ENCODE data around the gene EPN2. TPM values are rescaled to one million over a fixed set of nuclear protein-coding genes. Genes with fewer than 3 reads are reported as not detected.

Gene EPN2
- polyA plus RNA-seq, 1 donor from 2014 or later: 37.8 TPM

GRCh38 chr17:19372439-19372838 lies 135.3 kb downstream of the EPN2 start:
- Histone ChIP-seq H4K20me1 (ENCODE audit: insufficient read depth) (no peaks in the 10 kb centered on the region), H3K4me2 (ENCODE audit: low read length) (no peak overlapping the region), H3K27me3 (ENCODE audit: insufficient read depth, low read depth, low read length) (no peaks in the 10 kb centered on the region), H3K27ac (ENCODE audit: low read length) (no peak overlapping the region), H3F3A (ENCODE audit: insufficient read depth, low read length, poor library complexity, severe bottlenecking) (no peaks in the 10 kb centered on the region), H2AFZ (ENCODE audit: low read depth, low read length) (no peak overlapping the region), H3K79me2 (replicated peaks; ENCODE audit: insufficient read depth, low read length) (peaks cover 10% of the 10 kb centered on the region), H3K9ac (ENCODE audit: low read length) (no peak overlapping the region), H3K36me3 (ENCODE audit: insufficient read depth, low read length) (no peaks in the 10 kb centered on the region), H3K4me3 (ENCODE audit: low read length) (no peak overlapping the region), H3K9me3 (ENCODE audit: low read length) (no peaks in the 10 kb centered on the region), H3K9me2 (ENCODE audit: insufficient read depth, low read length) (no peaks in the 10 kb centered on the region)
- TF ChIP-seq TAF1 (IDR thresholded peaks at IDR 0.05; ENCODE audit: low read depth) (no peak), RAD21 (conservative IDR thresholded peaks at IDR 0.05) (no peak), EP300 (conservative IDR thresholded peaks at IDR 0.05; ENCODE audit: poor library complexity, severe bottlenecking) (no peak), POLR2AphosphoS5 (IDR thresholded peaks at IDR 0.05) (no peak), MXI1 (conservative IDR thresholded peaks at IDR 0.05; ENCODE audit: poor library complexity, severe bottlenecking) (no peak), SMC3 (conservative IDR thresholded peaks at IDR 0.05; ENCODE audit: poor library complexity) (no peak)
- TF ChIP-seq, protein P1, sequence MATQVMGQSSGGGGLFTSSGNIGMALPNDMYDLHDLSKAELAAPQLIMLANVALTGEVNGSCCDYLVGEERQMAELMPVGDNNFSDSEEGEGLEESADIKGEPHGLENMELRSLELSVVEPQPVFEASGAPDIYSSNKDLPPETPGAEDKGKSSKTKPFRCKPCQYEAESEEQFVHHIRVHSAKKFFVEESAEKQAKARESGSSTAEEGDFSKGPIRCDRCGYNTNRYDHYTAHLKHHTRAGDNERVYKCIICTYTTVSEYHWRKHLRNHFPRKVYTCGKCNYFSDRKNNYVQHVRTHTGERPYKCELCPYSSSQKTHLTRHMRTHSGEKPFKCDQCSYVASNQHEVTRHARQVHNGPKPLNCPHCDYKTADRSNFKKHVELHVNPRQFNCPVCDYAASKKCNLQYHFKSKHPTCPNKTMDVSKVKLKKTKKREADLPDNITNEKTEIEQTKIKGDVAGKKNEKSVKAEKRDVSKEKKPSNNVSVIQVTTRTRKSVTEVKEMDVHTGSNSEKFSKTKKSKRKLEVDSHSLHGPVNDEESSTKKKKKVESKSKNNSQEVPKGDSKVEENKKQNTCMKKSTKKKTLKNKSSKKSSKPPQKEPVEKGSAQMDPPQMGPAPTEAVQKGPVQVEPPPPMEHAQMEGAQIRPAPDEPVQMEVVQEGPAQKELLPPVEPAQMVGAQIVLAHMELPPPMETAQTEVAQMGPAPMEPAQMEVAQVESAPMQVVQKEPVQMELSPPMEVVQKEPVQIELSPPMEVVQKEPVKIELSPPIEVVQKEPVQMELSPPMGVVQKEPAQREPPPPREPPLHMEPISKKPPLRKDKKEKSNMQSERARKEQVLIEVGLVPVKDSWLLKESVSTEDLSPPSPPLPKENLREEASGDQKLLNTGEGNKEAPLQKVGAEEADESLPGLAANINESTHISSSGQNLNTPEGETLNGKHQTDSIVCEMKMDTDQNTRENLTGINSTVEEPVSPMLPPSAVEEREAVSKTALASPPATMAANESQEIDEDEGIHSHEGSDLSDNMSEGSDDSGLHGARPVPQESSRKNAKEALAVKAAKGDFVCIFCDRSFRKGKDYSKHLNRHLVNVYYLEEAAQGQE (IDR thresholded peaks at IDR 0.05; ENCODE audit: borderline replicate concordance): no peak

DNA sequence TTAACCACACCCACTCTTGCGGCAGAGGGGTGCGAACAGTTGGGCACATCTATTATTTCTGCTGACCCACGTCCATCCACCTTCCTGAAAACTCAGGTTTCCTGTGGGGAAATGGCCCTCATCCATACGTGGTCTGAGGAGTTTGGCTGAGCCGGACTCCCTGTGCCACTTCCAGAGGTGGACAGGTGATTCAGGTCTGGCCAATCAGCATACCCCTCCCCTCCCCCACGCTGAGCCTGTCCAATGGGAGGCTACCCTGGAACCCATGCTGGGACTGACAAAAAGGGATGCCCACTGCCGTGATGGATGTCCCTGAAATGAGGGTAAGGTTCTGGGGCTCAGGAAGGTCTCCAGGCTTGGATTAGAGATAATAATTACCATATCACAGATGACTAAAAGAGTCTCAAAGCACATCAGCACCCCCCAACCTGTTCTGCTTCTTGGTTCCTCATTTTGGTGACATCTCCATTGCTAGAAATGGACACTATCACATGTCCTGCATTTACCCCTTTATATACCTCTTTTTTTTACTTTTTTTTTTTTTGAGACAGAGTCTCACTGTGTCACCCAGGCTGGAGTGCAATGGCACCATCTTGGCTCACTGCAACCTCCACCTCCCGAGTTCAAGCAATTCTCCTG lies 135.8 kb downstream of the EPN2 start:
- no peak for TF ChIP-seq TAF1 (IDR thresholded peaks at IDR 0.05; ENCODE audit: low read depth)
- TF ChIP-seq, protein P1 (IDR thresholded peaks at IDR 0.05; ENCODE audit: borderline replicate concordance): no peak
- TF ChIP-seq SMC3 (conservative IDR thresholded peaks at IDR 0.05; ENCODE audit: poor library complexity): no peak
- no peak for TF ChIP-seq EP300 (conservative IDR thresholded peaks at IDR 0.05; ENCODE audit: poor library complexity, severe bottlenecking)
- TF ChIP-seq EZH2 (IDR thresholded peaks at IDR 0.05; ENCODE audit: borderline replicate concordance, insufficient read depth, low read length, poor library complexity, severe bottlenecking): no peak
- TF ChIP-seq, protein P2, sequence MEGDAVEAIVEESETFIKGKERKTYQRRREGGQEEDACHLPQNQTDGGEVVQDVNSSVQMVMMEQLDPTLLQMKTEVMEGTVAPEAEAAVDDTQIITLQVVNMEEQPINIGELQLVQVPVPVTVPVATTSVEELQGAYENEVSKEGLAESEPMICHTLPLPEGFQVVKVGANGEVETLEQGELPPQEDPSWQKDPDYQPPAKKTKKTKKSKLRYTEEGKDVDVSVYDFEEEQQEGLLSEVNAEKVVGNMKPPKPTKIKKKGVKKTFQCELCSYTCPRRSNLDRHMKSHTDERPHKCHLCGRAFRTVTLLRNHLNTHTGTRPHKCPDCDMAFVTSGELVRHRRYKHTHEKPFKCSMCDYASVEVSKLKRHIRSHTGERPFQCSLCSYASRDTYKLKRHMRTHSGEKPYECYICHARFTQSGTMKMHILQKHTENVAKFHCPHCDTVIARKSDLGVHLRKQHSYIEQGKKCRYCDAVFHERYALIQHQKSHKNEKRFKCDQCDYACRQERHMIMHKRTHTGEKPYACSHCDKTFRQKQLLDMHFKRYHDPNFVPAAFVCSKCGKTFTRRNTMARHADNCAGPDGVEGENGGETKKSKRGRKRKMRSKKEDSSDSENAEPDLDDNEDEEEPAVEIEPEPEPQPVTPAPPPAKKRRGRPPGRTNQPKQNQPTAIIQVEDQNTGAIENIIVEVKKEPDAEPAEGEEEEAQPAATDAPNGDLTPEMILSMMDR (IDR thresholded peaks at IDR 0.05; ENCODE audit: poor library complexity, severe bottlenecking): no peak
- TF ChIP-seq RAD21 (conservative IDR thresholded peaks at IDR 0.05): no peak
- TF ChIP-seq MXI1 (conservative IDR thresholded peaks at IDR 0.05; ENCODE audit: poor library complexity, severe bottlenecking): no peak
- TF ChIP-seq POLR2AphosphoS5 (IDR thresholded peaks at IDR 0.05): no peak
- peaks cover 10% of the 10 kb centered on the region for H3K79me2 ChIP-seq (replicated peaks; ENCODE audit: insufficient read depth, low read length)
- no peaks in the 10 kb centered on the region for H4K20me1 ChIP-seq (ENCODE audit: insufficient read depth)
- no peaks in the 10 kb centered on the region for H3K27me3 ChIP-seq (ENCODE audit: insufficient read depth, low read depth, low read length)
- no peak overlapping the region for H3K4me3 ChIP-seq (ENCODE audit: low read length)
- no peak overlapping the region for H3K27ac ChIP-seq (ENCODE audit: low read length)
- no peaks in the 10 kb centered on the region for H3F3A ChIP-seq (ENCODE audit: insufficient read depth, low read length, poor library complexity, severe bottlenecking)
- H3K9me3 ChIP-seq (ENCODE audit: low read length): no peaks in the 10 kb centered on the region
- no peak overlapping the region for H2AFZ ChIP-seq (ENCODE audit: low read depth, low read length)
- H3K9me2 ChIP-seq (ENCODE audit: insufficient read depth, low read length): no peaks in the 10 kb centered on the region
- no peak overlapping the region for H3K4me2 ChIP-seq (ENCODE audit: low read length)
- H3K36me3 ChIP-seq (ENCODE audit: insufficient read depth, low read length): no peaks in the 10 kb centered on the region
- H3K9ac ChIP-seq (ENCODE audit: low read length): no peak overlapping the region
